B cell (primary cell): ENCODE data around the gene HOXD10. TPM values are rescaled to one million over a fixed set of nuclear protein-coding genes. Genes with fewer than 3 reads are reported as not detected.

ENCODE experiments used
- ATAC-seq: fragments of 200-7000 bp; cut with Tn5 transposase; one replicate; pipeline ENCODE4 v1.10.0; 2021; ENCODE audit warnings: low read depth, mild to moderate bottlenecking, moderate number of reproducible peaks, moderate library complexity
- CTCF ChIA-PET: fragments of 350-600 bp; sonication (Branson Sonifier 250); formaldehyde crosslinking; loops from one replicate; lab custom pipeline; 2021; ENCODE audit warnings: antibody characterized with exemption, inconsistent platforms; lab: Charles Lee
- POLR2A ChIA-PET: fragments of 350-600 bp; sonication (Branson Sonifier 250); formaldehyde crosslinking; loops from one replicate; lab custom pipeline; 2021; ENCODE audit warnings: antibody characterized with exemption; lab: Charles Lee
- DNase-seq: peaks from one replicate; pipeline ENCODE4 v3.0.0; 2013
- H2AFZ ChIP-seq: 2 replicates; pipeline ENCODE4 v1.6.1; 2012; ENCODE audit warnings: mild to moderate bottlenecking, low read depth, low read length; ENCODE audit not compliant: insufficient read depth, poor library complexity, severe bottlenecking
- H3K27ac ChIP-seq, 2 donors: 1 replicate in 1 of 2; 2 replicates in 1 of 2; pipeline ENCODE4 v1.5.1; 2012 to 2013; ENCODE audit warnings: low read length in 2 of 2, mild to moderate bottlenecking in 2 of 2, moderate library complexity in 1 of 2
- H3K27me3 ChIP-seq, 4 experiments: fragments of 200-600 bp in 1 of 4; sonication (generic) in 1 of 4; replicated peaks in 1 of 4; 1 replicate in 2 of 4; 2 replicates in 2 of 4; pipeline versions ENCODE4 v1.6.1 to v1.7.0; 2013 to 2016; ENCODE audit warnings: low read length in 3 of 4, mild to moderate bottlenecking in 2 of 4, mixed read lengths in 1 of 4, moderate library complexity in 1 of 4; ENCODE audit not compliant: insufficient read depth in 4 of 4, control insufficient read depth in 3 of 4; ENCODE audit errors: control extremely low read depth in 1 of 4
- H3K36me3 ChIP-seq, 2 experiments: replicated peaks in 1 of 2; 1 replicate in 1 of 2; 2 replicates in 1 of 2; pipeline versions ENCODE4 v1.6.1 to v1.7.1; 2013; ENCODE audit warnings: low read length in 1 of 2; ENCODE audit not compliant: insufficient read depth in 2 of 2, control insufficient read depth in 1 of 2; ENCODE audit errors: control extremely low read depth in 1 of 2, extremely low read depth in 1 of 2
- H3K4me1 ChIP-seq, 2 donors: fragments of 200-600 bp in 1 of 2; sonication (generic) in 1 of 2; 1 replicate in 1 of 2; 2 replicates in 1 of 2; pipeline versions ENCODE4 v1.5.1 to v1.6.1; 2013 to 2017; ENCODE audit warnings: low read length in 2 of 2; ENCODE audit not compliant: control insufficient read depth in 2 of 2, insufficient read depth in 2 of 2
- H3K4me2 ChIP-seq: replicated peaks from 2 replicates; pipeline ENCODE3; 2012; ENCODE audit warnings: mild to moderate bottlenecking, low read depth, low read length; ENCODE audit not compliant: poor library complexity, severe bottlenecking
- H3K4me3 ChIP-seq, 5 experiments: fragments of 200-600 bp in 1 of 5; sonication (generic) in 1 of 5; 1 replicate in 3 of 5; 2 replicates in 2 of 5; pipeline versions ENCODE4 v1.5.1 to v1.7.0; 2011 to 2016; ENCODE audit warnings: low read length in 4 of 5, mild to moderate bottlenecking in 4 of 5, low read depth in 2 of 5, control low read depth in 1 of 5, moderate library complexity in 1 of 5; ENCODE audit not compliant: insufficient read depth in 1 of 5; ENCODE audit errors: control extremely low read depth in 1 of 5, extremely low read depth in 1 of 5
- H3K79me2 ChIP-seq: fragments of 200-600 bp; sonication (generic); one replicate; pipeline ENCODE4 v1.6.0; 2016; ENCODE audit warnings: low read length; ENCODE audit not compliant: control insufficient read depth, insufficient read depth
- H3K9ac ChIP-seq: fragments of 200-600 bp; sonication (generic); 2 replicates; pipeline ENCODE4 v1.6.1; 2017; ENCODE audit warnings: mild to moderate bottlenecking, low read length, moderate library complexity
- H3K9me3 ChIP-seq, 3 donors: one replicate each; pipeline versions ENCODE4 v1.6.1 to v1.7.1; 2013; ENCODE audit warnings: low read length in 2 of 3; ENCODE audit not compliant: control insufficient read depth in 2 of 3, insufficient read depth in 1 of 3; ENCODE audit errors: control extremely low read depth in 1 of 3
- H4K20me1 ChIP-seq: 2 replicates; pipeline ENCODE4 v1.6.0; 2012; ENCODE audit warnings: mild to moderate bottlenecking, low read length; ENCODE audit not compliant: insufficient read depth, control insufficient read depth, poor library complexity, severe bottlenecking
- H3K27ac Mint-ChIP-seq: one replicate; pipeline ENCODE4 v1.8.0; 2021; ENCODE audit warnings: mixed read lengths
- H3K27me3 Mint-ChIP-seq: one replicate; pipeline ENCODE4 v1.8.0; 2021; ENCODE audit warnings: mixed read lengths
- H3K4me1 Mint-ChIP-seq: one replicate; pipeline ENCODE4 v1.8.0; 2021; ENCODE audit warnings: mixed read lengths
- H3K4me3 Mint-ChIP-seq: one replicate; pipeline ENCODE4 v1.8.0; 2021; ENCODE audit warnings: mixed read lengths
- H3K9me3 Mint-ChIP-seq: one replicate; pipeline ENCODE4 v1.8.0; 2022; ENCODE audit warnings: mixed read lengths; ENCODE audit not compliant: insufficient read depth
- EZH2 ChIP-seq: IDR thresholded peaks from 2 replicates; pipeline ENCODE4 v1.6.1; 2012; ENCODE audit warnings: borderline replicate concordance, low read depth, mild to moderate bottlenecking, moderate library complexity, low read length; ENCODE audit not compliant: insufficient read depth, poor library complexity, severe bottlenecking
- WGBS: methylation state at CpG from one replicate; pipeline ENCODE4 v1.1.5; 2013; ENCODE audit warnings: missing lambda C conversion rate; ENCODE audit not compliant: insufficient coverage; 5-methylcytosine and 5-hydroxymethylcytosine counted together
- intact Hi-C: fragments of 100-400 bp; cut with micrococcal nuclease; formaldehyde crosslinking; loops from one replicate; pipeline ENCODE4 v1.10.0; 2022
- polyA plus RNA-seq: library from polyadenylated mRNA; depleted of rRNA; stranded (reverse); fragments of >200 nt; gene quantifications from 2 replicates; pipeline ENCODE4 v1.2.3, GENCODE V29; 2012
- small RNA-seq: library from RNA; depleted of rRNA; stranded (forward); fragments of <200 nt; gene quantifications from one replicate; pipeline ENCODE3, GENCODE V24; 2012; ENCODE audit warnings: low replicate concordance, low read depth; ENCODE audit not compliant: insufficient read length
- total RNA-seq, 2 donors: library from RNA; stranded (reverse); fragments of 120-200 nt in 1 of 2; gene quantifications; 1 replicate in 1 of 2; 2 replicates in 1 of 2; pipeline versions ENCODE4 v1.2.3 to v1.2.4, GENCODE V29; 2013 to 2022
- TF ChIP-seq, protein P1 (sequence below): fragments of 200-600 bp; IDR thresholded peaks from one replicate; pipeline ENCODE4 v1.8.0; 2022; ENCODE audit warnings: antibody characterized with exemption, mild to moderate bottlenecking

The HOXD10 gene
- total and polyA plus RNA-seq, 2 donors (not counting 1 experiment from before 2014, with no cell fraction given), result not detected

DNA sequence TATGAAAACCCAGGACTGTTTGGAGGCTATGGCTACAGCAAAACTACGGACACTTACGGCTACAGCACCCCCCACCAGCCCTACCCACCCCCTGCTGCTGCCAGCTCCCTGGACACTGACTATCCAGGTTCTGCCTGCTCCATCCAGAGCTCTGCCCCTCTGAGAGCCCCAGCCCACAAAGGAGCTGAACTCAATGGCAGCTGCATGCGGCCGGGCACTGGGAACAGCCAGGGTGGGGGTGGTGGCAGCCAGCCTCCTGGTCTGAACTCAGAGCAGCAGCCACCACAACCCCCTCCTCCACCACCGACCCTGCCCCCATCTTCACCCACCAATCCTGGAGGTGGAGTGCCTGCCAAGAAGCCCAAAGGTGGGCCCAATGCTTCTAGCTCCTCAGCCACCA lies 52.6 kb downstream of the HOXD10 start:
- no peak for TF ChIP-seq EZH2
- TF ChIP-seq, protein P1, sequence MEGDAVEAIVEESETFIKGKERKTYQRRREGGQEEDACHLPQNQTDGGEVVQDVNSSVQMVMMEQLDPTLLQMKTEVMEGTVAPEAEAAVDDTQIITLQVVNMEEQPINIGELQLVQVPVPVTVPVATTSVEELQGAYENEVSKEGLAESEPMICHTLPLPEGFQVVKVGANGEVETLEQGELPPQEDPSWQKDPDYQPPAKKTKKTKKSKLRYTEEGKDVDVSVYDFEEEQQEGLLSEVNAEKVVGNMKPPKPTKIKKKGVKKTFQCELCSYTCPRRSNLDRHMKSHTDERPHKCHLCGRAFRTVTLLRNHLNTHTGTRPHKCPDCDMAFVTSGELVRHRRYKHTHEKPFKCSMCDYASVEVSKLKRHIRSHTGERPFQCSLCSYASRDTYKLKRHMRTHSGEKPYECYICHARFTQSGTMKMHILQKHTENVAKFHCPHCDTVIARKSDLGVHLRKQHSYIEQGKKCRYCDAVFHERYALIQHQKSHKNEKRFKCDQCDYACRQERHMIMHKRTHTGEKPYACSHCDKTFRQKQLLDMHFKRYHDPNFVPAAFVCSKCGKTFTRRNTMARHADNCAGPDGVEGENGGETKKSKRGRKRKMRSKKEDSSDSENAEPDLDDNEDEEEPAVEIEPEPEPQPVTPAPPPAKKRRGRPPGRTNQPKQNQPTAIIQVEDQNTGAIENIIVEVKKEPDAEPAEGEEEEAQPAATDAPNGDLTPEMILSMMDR, result no peak
- Mint-ChIP-seq H3K27me3 (peaks cover 75% of the 10 kb centered on the region), H3K4me3 (no peak overlapping the region), H3K27ac (no peak overlapping the region), H3K9me3 (no peaks in the 10 kb centered on the region), H3K4me1 (peaks cover 6% of the 10 kb centered on the region)
- peaks cover 0 to 71% (median 55%) of the 10 kb centered on the region in 4 experiments for H3K27me3 ChIP-seq
- ChIA-PET POLR2A (no interaction called here), CTCF (no interaction called here)
- intact Hi-C loops, result no loop called here
- no peak overlapping the region for H3K4me3 ChIP-seq
- no peaks in the 10 kb centered on the region for H3K79me2 ChIP-seq
- H3K27ac ChIP-seq, result no peak overlapping the region
- no peaks in the 10 kb centered on the region for H4K20me1 ChIP-seq
- WGBS, result 78% methylated on average over 5 of the region's 5 CpGs
- no peaks in the 10 kb centered on the region for H3K36me3 ChIP-seq
- no peak overlapping the region for H3K4me2 ChIP-seq
- no peak overlapping the region for H3K9ac ChIP-seq
- DNase-seq (no peak), ATAC-seq (no peak)
- H3K4me1 ChIP-seq, result peaks cover 4 to 11% of the 10 kb centered on the region in 2 donors
- no peak overlapping the region for H2AFZ ChIP-seq
- peaks cover 0 to 37% (median 0%) of the 10 kb centered on the region in 3 donors for H3K9me3 ChIP-seq

Small RNAs within 50 kb of the gene (small RNA-seq; reads per million reads assigned to genes)
- gene MIR10B, result not detected

Other genes starting within 250 kb of the HOXD10 start
- 15.9 and 16.7 TPM in 2 replicates for gene LNPK, start 114.5 kb upstream of the HOXD10 start, total RNA-seq
- 3.2 and 4.1 TPM in 2 replicates for gene LNPK, start 114.5 kb upstream of the HOXD10 start, polyA plus RNA-seq
- gene EVX2, start 32.8 kb upstream of the HOXD10 start, total RNA-seq, result not detected in 2 replicates
- gene EVX2, start 32.8 kb upstream of the HOXD10 start, polyA plus RNA-seq, result not detected in 2 replicates
- gene HOXD13, start 24.1 kb upstream of the HOXD10 start, total RNA-seq, result not detected in 2 replicates
- not detected in 2 replicates for gene HOXD13, start 24.1 kb upstream of the HOXD10 start, polyA plus RNA-seq
- gene HOXD12, start 17.0 kb upstream of the HOXD10 start, total RNA-seq, result not detected in 2 replicates
- not detected in 2 replicates for gene HOXD12, start 17.0 kb upstream of the HOXD10 start, polyA plus RNA-seq
- not detected in 2 replicates for gene HOXD11, start 9.5 kb upstream of the HOXD10 start, total RNA-seq
- gene HOXD11, start 9.5 kb upstream of the HOXD10 start, polyA plus RNA-seq, result not detected in 2 replicates
- not detected in 2 replicates for gene HOXD9, start 5.9 kb downstream of the HOXD10 start, total RNA-seq
- not detected in 2 replicates for gene HOXD9, start 5.9 kb downstream of the HOXD10 start, polyA plus RNA-seq
- not detected in 2 replicates for gene HOXD8, start 12.9 kb downstream of the HOXD10 start, total RNA-seq
- gene HOXD8, start 12.9 kb downstream of the HOXD10 start, polyA plus RNA-seq, result not detected in 2 replicates
- gene HOXD4, start 34.8 kb downstream of the HOXD10 start, total RNA-seq, result not detected in 2 replicates
- not detected in 2 replicates for gene HOXD4, start 34.8 kb downstream of the HOXD10 start, polyA plus RNA-seq
- not detected in 2 replicates for gene HOXD3, start 40.5 kb downstream of the HOXD10 start, total RNA-seq
- gene HOXD3, start 40.5 kb downstream of the HOXD10 start, polyA plus RNA-seq, result not detected in 2 replicates
- gene HOXD1, start 71.9 kb downstream of the HOXD10 start, total RNA-seq, result not detected in 2 replicates
- not detected in 2 replicates for gene HOXD1, start 71.9 kb downstream of the HOXD10 start, polyA plus RNA-seq
- 9.5 and 11.5 TPM in 2 replicates for gene MTX2, start 152.7 kb downstream of the HOXD10 start, total RNA-seq
- gene MTX2, start 152.7 kb downstream of the HOXD10 start, polyA plus RNA-seq, result 11.2 and 12.0 TPM in 2 replicates